ENCODE data around the gene NCOA3.

The NCOA3 gene

GRCh38 chr20:47464380-47465101, 37.1 kb upstream of the NCOA3 start:
- in situ Hi-C loops (cut with MboI; ENCODE audit: low pct_unique_long_range_greater_than_20kb, low sequenced_read_pairs, unreplicated experiment) = no loop called here
- DNase-seq (ENCODE audit: low spot score) = no peak
- TF ChIP-seq CTCF (IDR thresholded peaks at IDR 0.05; ENCODE audit: extremely low read depth, insufficient read depth, missing control alignments) = no peak

GRCh38 chr20:47465335-47466090, 36.2 kb upstream of the NCOA3 start:
- no peak for TF ChIP-seq CTCF (IDR thresholded peaks at IDR 0.05; ENCODE audit: extremely low read depth, insufficient read depth, missing control alignments)
- no peak for DNase-seq (ENCODE audit: low spot score)
- in situ Hi-C loops (cut with MboI; ENCODE audit: low pct_unique_long_range_greater_than_20kb, low sequenced_read_pairs, unreplicated experiment) = no loop called here

- no peak for DNase-seq (ENCODE audit: low spot score)
- TF ChIP-seq CTCF (IDR thresholded peaks at IDR 0.05; ENCODE audit: extremely low read depth, insufficient read depth, missing control alignments) = no peak
- in situ Hi-C loops (cut with MboI; ENCODE audit: low pct_unique_long_range_greater_than_20kb, low sequenced_read_pairs, unreplicated experiment) = no loop called here
Observed at GRCh38 chr20:47466213-47466612, 35.5 kb upstream of the NCOA3 start.

GRCh38 chr20:47466704-47467459, 34.8 kb upstream of the NCOA3 start:
- no peak for TF ChIP-seq CTCF (IDR thresholded peaks at IDR 0.05; ENCODE audit: extremely low read depth, insufficient read depth, missing control alignments)
- in situ Hi-C loops (cut with MboI; ENCODE audit: low pct_unique_long_range_greater_than_20kb, low sequenced_read_pairs, unreplicated experiment) = no loop called here
- DNase-seq (ENCODE audit: low spot score) = no peak

GRCh38 chr20:47468290-47469050, 33.2 kb upstream of the NCOA3 start:
- DNase-seq (ENCODE audit: low spot score) = peak; percentile 54
- no peak for TF ChIP-seq CTCF (IDR thresholded peaks at IDR 0.05; ENCODE audit: extremely low read depth, insufficient read depth, missing control alignments)
- in situ Hi-C loops (cut with MboI; ENCODE audit: low pct_unique_long_range_greater_than_20kb, low sequenced_read_pairs, unreplicated experiment) = no loop called here

Data from GM13977 (cell line).